Activated CD8-positive, alpha-beta memory T cell treated with anti-CD3 and anti-CD28 coated beads for 1 hour (primary cell): ENCODE measurements around the gene UNC13A.

Source experiments
- DNase-seq, 2 donors: peaks; one replicate each; pipeline ENCODE4 v3.0.0-alpha.2; 2020; ENCODE audit warnings: low read depth in 1 of 2; ENCODE audit errors: extremely low read depth in 1 of 2

Gene UNC13A

GRCh38 chr19:17687857-17688784, at the start of gene UNC13A:
Gene UNC13A (minus strand): TSS chr19:17688354. CDS start chr19:17688199, 155 bp downstream.
- DNase-seq = peak in 1 of 2 donors; percentile 16

GRCh38 chr19:17737690-17738153, 49.6 kb upstream of the UNC13A start:
- no peak for DNase-seq

- DNase-seq = no peak
These were observed 47.3 kb upstream of the UNC13A start for GRCh38 chr19:17735410-17735809.

- DNase-seq = no peak
These were observed 46.0 kb upstream of the UNC13A start for GRCh38 chr19:17734146-17734545.

- no peak for DNase-seq
These were observed 45.0 kb upstream of the UNC13A start for GRCh38 chr19:17733127-17733526.

GRCh38 chr19:17727843-17728242, 39.7 kb upstream of the UNC13A start:
- DNase-seq = no peak

- no peak for DNase-seq
These were observed 39.0 kb upstream of the UNC13A start for GRCh38 chr19:17726964-17727773.

- DNase-seq = no peak
These were observed 38.1 kb upstream of the UNC13A start for GRCh38 chr19:17726136-17726741.

- DNase-seq = no peak
These were observed 37.4 kb upstream of the UNC13A start for GRCh38 chr19:17725422-17726078.

- no peak for DNase-seq
These were observed 36.5 kb upstream of the UNC13A start for GRCh38 chr19:17724655-17725054.

- no peak for DNase-seq
These were observed 34.6 kb upstream of the UNC13A start for GRCh38 chr19:17722655-17723240.

- DNase-seq = no peak
These were observed 33.7 kb upstream of the UNC13A start for GRCh38 chr19:17721821-17722220.

GRCh38 chr19:17721111-17721628, 33.0 kb upstream of the UNC13A start:
- no peak for DNase-seq

- DNase-seq = no peak
These were observed 32.3 kb upstream of the UNC13A start for GRCh38 chr19:17720440-17720839.

GRCh38 chr19:17719730-17720400, 31.7 kb upstream of the UNC13A start:
- no peak for DNase-seq

GRCh38 chr19:17718947-17719711, 31.0 kb upstream of the UNC13A start, which contains the start of gene MAP1S:
Gene MAP1S (plus strand): TSS chr19:17719480. CDS start chr19:17719503, 23 bp downstream.
- peak in 1 of 2 donors; percentile 53 for DNase-seq

- no peak for DNase-seq
These were observed 30.4 kb upstream of the UNC13A start for GRCh38 chr19:17718550-17718946.

GRCh38 chr19:17716309-17716929, 28.3 kb upstream of the UNC13A start:
- DNase-seq = no peak
